IMR-90 (cell line): ENCODE measurements around the gene BTK. TPM values are rescaled to one million over a fixed set of nuclear protein-coding genes. Genes with fewer than 3 reads are reported as not detected.
A peak's percentile ranks its signal among the peaks of the same experiment; 100 is the strongest.

Experiments used
- ATAC-seq: fragments of 200-7000 bp; cut with Tn5 transposase; 2 replicates; pipeline ENCODE4 v1.9.1; 2020; ENCODE audit warnings: low read depth, mild to moderate bottlenecking, moderate library complexity
- BruUV-seq: library from RNA; stranded (reverse); fragments of 400-500 nt; replicated peaks from 2 replicates; lab custom pipeline; 2021; lab: Mats Ljungman, UMichigan
- CTCF ChIA-PET: fragments of 300-600 bp; formaldehyde crosslinking; extraction: SDS; loops from one replicate; lab custom pipeline; 2021; ENCODE audit warnings: antibody characterized with exemption; lab: Yijun Ruan, JAX
- POLR2A ChIA-PET: fragments of 300-600 bp; sonication (Branson Sonifier 250); formaldehyde crosslinking; loops from one replicate; lab custom pipeline; 2022; ENCODE audit warnings: antibody characterized with exemption; ENCODE audit not compliant: unreplicated experiment; lab: Charles Lee
- DNase-seq: peaks from one replicate; pipeline ENCODE4 v3.0.0; 2013
- H2AFZ ChIP-seq: replicated peaks from 2 replicates; pipeline ENCODE3; 2013; ENCODE audit warnings: low read length, mild to moderate bottlenecking; ENCODE audit not compliant: poor library complexity
- H2AK5ac ChIP-seq: 2 replicates; pipeline ENCODE4 v1.6.1; 2013; ENCODE audit warnings: low read depth, low read length, inconsistent platforms
- H2AK9ac ChIP-seq: replicated peaks from 2 replicates; pipeline ENCODE3; 2013; ENCODE audit warnings: mild to moderate bottlenecking, low read depth, low read length, moderate library complexity; ENCODE audit not compliant: poor library complexity
- H2BK120ac ChIP-seq: 2 replicates; pipeline ENCODE4 v1.6.1; 2013; ENCODE audit warnings: low read depth, low read length, inconsistent platforms
- H2BK15ac ChIP-seq: 3 replicates; pipeline ENCODE4 v1.6.1; 2013; ENCODE audit warnings: low read depth, low read length, inconsistent platforms
- H2BK20ac ChIP-seq: 2 replicates; pipeline ENCODE4 v1.6.1; 2013; ENCODE audit warnings: low read depth, mild to moderate bottlenecking, inconsistent platforms, low read length, moderate library complexity
- H2BK5ac ChIP-seq: 2 replicates; pipeline ENCODE4 v1.6.1; 2013; ENCODE audit warnings: mild to moderate bottlenecking, low read depth, low read length, inconsistent platforms; ENCODE audit not compliant: poor library complexity, severe bottlenecking
- H3K14ac ChIP-seq: replicated peaks from 2 replicates; pipeline ENCODE4 v1.6.1; 2013; ENCODE audit warnings: low read depth, low read length, inconsistent platforms
- H3K18ac ChIP-seq: 2 replicates; pipeline ENCODE4 v1.6.1; 2013; ENCODE audit warnings: low read depth, low read length, control low read depth
- H3K23ac ChIP-seq: 2 replicates; pipeline ENCODE4 v1.6.1; 2013; ENCODE audit warnings: low read depth, low read length, inconsistent platforms
- H3K27ac ChIP-seq: 2 replicates; pipeline ENCODE4 v1.5.1; 2013; ENCODE audit warnings: mild to moderate bottlenecking, control low read depth, low read length; ENCODE audit not compliant: insufficient read depth
- H3K27me3 ChIP-seq: 2 replicates; pipeline ENCODE4 v1.6.1; 2013; ENCODE audit warnings: low read length; ENCODE audit not compliant: control insufficient read depth, insufficient read depth
- H3K36me3 ChIP-seq: 2 replicates; pipeline ENCODE4 v1.6.1; 2013; ENCODE audit warnings: low read length, mixed read lengths; ENCODE audit not compliant: control insufficient read depth, insufficient read depth
- H3K4ac ChIP-seq: 2 replicates; pipeline ENCODE4 v1.6.1; 2013; ENCODE audit warnings: low read depth, low read length, inconsistent platforms
- H3K4me1 ChIP-seq: 2 replicates; pipeline ENCODE4 v1.6.1; 2013; ENCODE audit warnings: low read length, mixed read lengths; ENCODE audit not compliant: control insufficient read depth, insufficient read depth
- H3K4me2 ChIP-seq: 2 replicates; pipeline ENCODE4 v1.6.1; 2013; ENCODE audit warnings: low read depth, mild to moderate bottlenecking, control low read depth, low read length, moderate library complexity
- H3K4me3 ChIP-seq: 2 replicates; pipeline ENCODE4 v1.5.1; 2013; ENCODE audit warnings: low read depth, mild to moderate bottlenecking, control low read depth, low read length, moderate library complexity; ENCODE audit not compliant: insufficient read depth
- H3K56ac ChIP-seq: 2 replicates; pipeline ENCODE4 v1.6.1; 2013; ENCODE audit warnings: low read length, inconsistent platforms; ENCODE audit not compliant: insufficient read depth; ENCODE audit errors: extremely low read depth
- H3K79me1 ChIP-seq, 2 experiments: 2 replicates each; pipeline ENCODE4 v1.6.1; 2013; ENCODE audit warnings: low read length in 2 of 2, inconsistent platforms in 1 of 2, low read depth in 1 of 2
- H3K9ac ChIP-seq: 2 replicates; pipeline ENCODE4 v1.6.1; 2013; ENCODE audit warnings: low read depth, low read length, control low read depth
- H3K9me1 ChIP-seq: 2 replicates; pipeline ENCODE4 v1.6.1; 2013; ENCODE audit warnings: low read length, inconsistent platforms; ENCODE audit not compliant: insufficient read depth
- H3K9me3 ChIP-seq: 2 replicates; pipeline ENCODE4 v1.6.1; 2013; ENCODE audit warnings: low read length; ENCODE audit not compliant: control insufficient read depth, insufficient read depth
- H4K20me1 ChIP-seq: 2 replicates; pipeline ENCODE4 v1.6.1; 2013; ENCODE audit warnings: low read length, inconsistent platforms; ENCODE audit not compliant: insufficient read depth
- H4K5ac ChIP-seq: 2 replicates; pipeline ENCODE4 v1.6.1; 2013; ENCODE audit warnings: mild to moderate bottlenecking, low read depth, low read length, control low read depth
- H4K8ac ChIP-seq, 2 experiments: 2 replicates each; pipeline ENCODE4 v1.6.1; 2013; ENCODE audit warnings: low read depth in 2 of 2, low read length in 2 of 2, control low read depth in 1 of 2, inconsistent platforms in 1 of 2
- H4K91ac ChIP-seq: 2 replicates; pipeline ENCODE4 v1.6.1; 2013; ENCODE audit warnings: low read depth, low read length, inconsistent platforms; ENCODE audit not compliant: insufficient read depth
- BHLHE40 ChIP-seq: fragments of 150-350 bp; IDR thresholded peaks from 2 replicates; pipeline ENCODE4 v1.6.1; 2016; ENCODE audit warnings: mild to moderate bottlenecking, low read depth, low read length
- CEBPB ChIP-seq: IDR thresholded peaks from 2 replicates; pipeline ENCODE4 v1.6.1; 2012; ENCODE audit warnings: low read depth, low read length, improper control_type of control experiment
- CHD1 ChIP-seq: IDR thresholded peaks from 2 replicates; pipeline ENCODE4 v1.6.1; 2012; ENCODE audit warnings: low read depth, low read length, improper control_type of control experiment
- FOS ChIP-seq: fragments of 150-350 bp; IDR thresholded peaks from 2 replicates; pipeline ENCODE4 v1.6.1; 2016; ENCODE audit warnings: low read depth, low read length
- MAFK ChIP-seq: IDR thresholded peaks from 2 replicates; pipeline ENCODE4 v1.6.1; 2012; ENCODE audit warnings: low read depth, low read length, improper control_type of control experiment
- MAZ ChIP-seq: IDR thresholded peaks from 2 replicates; pipeline ENCODE4 v1.6.1; 2012; ENCODE audit warnings: low read depth, mild to moderate bottlenecking, low read length, improper control_type of control experiment, moderate library complexity, borderline replicate concordance
- MXI1 ChIP-seq: IDR thresholded peaks from 2 replicates; pipeline ENCODE4 v1.6.1; 2012; ENCODE audit warnings: low read depth, mild to moderate bottlenecking, low read length, moderate library complexity, borderline replicate concordance
- NFE2L2 ChIP-seq: fragments of 150-350 bp; IDR thresholded peaks from 2 replicates; pipeline ENCODE4 v1.6.1; 2016; ENCODE audit warnings: low read depth, mild to moderate bottlenecking, low read length
- POLR2A ChIP-seq: IDR thresholded peaks from 2 replicates; pipeline ENCODE4 v1.6.1; 2012; ENCODE audit warnings: mild to moderate bottlenecking, low read depth, low read length
- RAD21 ChIP-seq: IDR thresholded peaks from 2 replicates; pipeline ENCODE4 v1.6.1; 2012; ENCODE audit warnings: low read length, improper control_type of control experiment
- RCOR1 ChIP-seq: IDR thresholded peaks from 2 replicates; pipeline ENCODE4 v1.6.1; 2012; ENCODE audit warnings: mild to moderate bottlenecking, low read length, improper control_type of control experiment; ENCODE audit not compliant: insufficient replicate concordance
- RFX5 ChIP-seq: IDR thresholded peaks from 2 replicates; pipeline ENCODE4 v1.8.0; 2012; ENCODE audit warnings: low read depth, mild to moderate bottlenecking, low read length, moderate library complexity
- SMC3 ChIP-seq: fragments of 150-350 bp; IDR thresholded peaks from 2 replicates; pipeline ENCODE4 v1.6.1; 2016; ENCODE audit warnings: low read depth, mild to moderate bottlenecking, antibody characterized with exemption, low read length, moderate library complexity
- USF2 ChIP-seq: fragments of 150-350 bp; IDR thresholded peaks from 2 replicates; pipeline ENCODE4 v1.6.1; 2017; ENCODE audit warnings: mild to moderate bottlenecking, antibody characterized with exemption, low read length, low read depth
- WGBS, 2 experiments: methylation state at CpG; one replicate each; pipeline versions ENCODE4 v1.1.5 to v1.1.7; 2013; ENCODE audit warnings: missing lambda C conversion rate in 2 of 2; ENCODE audit not compliant: insufficient read length in 1 of 2; ENCODE audit errors: extremely low coverage in 2 of 2; 5-methylcytosine and 5-hydroxymethylcytosine counted together
- dilution Hi-C: fragments of 300-500 bp; cut with HindIII; formaldehyde crosslinking; loops from one replicate; pipeline ENCODE4 v1.14.3; 2018; ENCODE audit warnings: low sequenced_read_pairs; ENCODE audit not compliant: unreplicated experiment
- in situ Hi-C: fragments of 300-500 bp; cut with MboI; formaldehyde crosslinking; loops from 3 replicates; pipeline ENCODE4 v1.14.3; 2019; ENCODE audit warnings: low sequenced_read_pairs, inconsistent platforms, mixed read lengths
- intact Hi-C: fragments of 100-400 bp; cut with micrococcal nuclease; formaldehyde crosslinking; loops from 2 replicates; pipeline ENCODE4 v1.10.0; 2022
- polyA plus RNA-seq, 3 experiments: library from polyadenylated mRNA; depleted of rRNA; stranded (reverse); fragments of >200 nt; gene quantifications; 2 replicates each; pipeline ENCODE4 v1.2.3, GENCODE V29; 2012; ENCODE audit warnings: low replicate concordance in 1 of 3
- total RNA-seq: library from RNA; depleted of rRNA; stranded (reverse); fragments of >200 nt; gene quantifications from 2 replicates; pipeline ENCODE4 v1.2.3, GENCODE V29; 2012
- TF ChIP-seq, protein P1 (sequence below): conservative IDR thresholded peaks from 2 replicates; pipeline ENCODE4 v1.5.1; 2012; ENCODE audit warnings: mild to moderate bottlenecking, low read depth, low read length, improper control_type of control experiment
- TF ChIP-seq, protein P2 (sequence below): fragments of 150-350 bp; IDR thresholded peaks from 2 replicates; pipeline ENCODE4 v1.6.1; 2016; ENCODE audit warnings: low read depth, mild to moderate bottlenecking, low read length, moderate library complexity, borderline replicate concordance

Gene BTK
- total and polyA plus RNA-seq, 2 of the 4 experiments (the other 2 are of a cell fraction): not detected

- no peak overlapping the region for H2BK15ac ChIP-seq
- H2AK9ac ChIP-seq: peak overlapping the region; percentile 63
- H2BK20ac ChIP-seq: no peak overlapping the region
- H4K91ac ChIP-seq: no peak overlapping the region
- POLR2A ChIA-PET: no interaction called here
- intact Hi-C loops: no loop called here
- DNase-seq: peak; percentile 52
- H3K18ac ChIP-seq: no peak overlapping the region
- H3K4me3 ChIP-seq: no peak overlapping the region
- no peak overlapping the region for H2BK5ac ChIP-seq
- H3K23ac ChIP-seq: no peak overlapping the region
- H2BK120ac ChIP-seq: no peak overlapping the region
- no peaks in the 10 kb centered on the region for H3K79me1 ChIP-seq
- peaks cover 5% of the 10 kb centered on the region; the same call in 1 of the 2 replicates for H3K9me1 ChIP-seq
- H3K9me3 ChIP-seq: no peaks in the 10 kb centered on the region
- H3K56ac ChIP-seq: no peak overlapping the region
- TF ChIP-seq MXI1: no peak
- no peak for TF ChIP-seq RCOR1
- TF ChIP-seq RAD21: no peak
- no peak for TF ChIP-seq MAZ
- TF ChIP-seq CHD1: no peak
- TF ChIP-seq, protein P1, sequence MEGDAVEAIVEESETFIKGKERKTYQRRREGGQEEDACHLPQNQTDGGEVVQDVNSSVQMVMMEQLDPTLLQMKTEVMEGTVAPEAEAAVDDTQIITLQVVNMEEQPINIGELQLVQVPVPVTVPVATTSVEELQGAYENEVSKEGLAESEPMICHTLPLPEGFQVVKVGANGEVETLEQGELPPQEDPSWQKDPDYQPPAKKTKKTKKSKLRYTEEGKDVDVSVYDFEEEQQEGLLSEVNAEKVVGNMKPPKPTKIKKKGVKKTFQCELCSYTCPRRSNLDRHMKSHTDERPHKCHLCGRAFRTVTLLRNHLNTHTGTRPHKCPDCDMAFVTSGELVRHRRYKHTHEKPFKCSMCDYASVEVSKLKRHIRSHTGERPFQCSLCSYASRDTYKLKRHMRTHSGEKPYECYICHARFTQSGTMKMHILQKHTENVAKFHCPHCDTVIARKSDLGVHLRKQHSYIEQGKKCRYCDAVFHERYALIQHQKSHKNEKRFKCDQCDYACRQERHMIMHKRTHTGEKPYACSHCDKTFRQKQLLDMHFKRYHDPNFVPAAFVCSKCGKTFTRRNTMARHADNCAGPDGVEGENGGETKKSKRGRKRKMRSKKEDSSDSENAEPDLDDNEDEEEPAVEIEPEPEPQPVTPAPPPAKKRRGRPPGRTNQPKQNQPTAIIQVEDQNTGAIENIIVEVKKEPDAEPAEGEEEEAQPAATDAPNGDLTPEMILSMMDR: no peak
- TF ChIP-seq SMC3: no peak
- TF ChIP-seq NFE2L2: no peak
- TF ChIP-seq POLR2A: no peak
- no peak for TF ChIP-seq USF2
- TF ChIP-seq BHLHE40: no peak
- TF ChIP-seq MAFK: no peak
- no peak for TF ChIP-seq FOS
- no peak for TF ChIP-seq RFX5
- no peak for TF ChIP-seq CEBPB
- TF ChIP-seq, protein P2, sequence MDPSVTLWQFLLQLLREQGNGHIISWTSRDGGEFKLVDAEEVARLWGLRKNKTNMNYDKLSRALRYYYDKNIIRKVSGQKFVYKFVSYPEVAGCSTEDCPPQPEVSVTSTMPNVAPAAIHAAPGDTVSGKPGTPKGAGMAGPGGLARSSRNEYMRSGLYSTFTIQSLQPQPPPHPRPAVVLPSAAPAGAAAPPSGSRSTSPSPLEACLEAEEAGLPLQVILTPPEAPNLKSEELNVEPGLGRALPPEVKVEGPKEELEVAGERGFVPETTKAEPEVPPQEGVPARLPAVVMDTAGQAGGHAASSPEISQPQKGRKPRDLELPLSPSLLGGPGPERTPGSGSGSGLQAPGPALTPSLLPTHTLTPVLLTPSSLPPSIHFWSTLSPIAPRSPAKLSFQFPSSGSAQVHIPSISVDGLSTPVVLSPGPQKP: no peak
- H3K27ac ChIP-seq: no peak overlapping the region
- H4K20me1 ChIP-seq: no peaks in the 10 kb centered on the region
- no peaks in the 10 kb centered on the region for H3K36me3 ChIP-seq
- peak; percentile 76 for ATAC-seq
- no CpG with 5 or more reads among the region's 1 CpG for WGBS, 2 experiments
- dilution Hi-C loops: no loop called here
- no peak overlapping the region for H3K4me2 ChIP-seq
- CTCF ChIA-PET: no interaction called here
- peak overlapping the region; percentile 83 for H2AFZ ChIP-seq
- H4K8ac ChIP-seq: peak overlapping the region in 1 of 2 experiments; percentile 40; a peak in 1 of 4 replicates
- in situ Hi-C loops: no loop called here
- H2AK5ac ChIP-seq: no peak overlapping the region
- no peak overlapping the region for H4K5ac ChIP-seq
- no peak overlapping the region for H3K14ac ChIP-seq
- no TSS peak for BruUV-seq
- H3K4ac ChIP-seq: peak overlapping the region; percentile 9; the same call in 1 of the 2 replicates
- H3K4me1 ChIP-seq: no peaks in the 10 kb centered on the region
- no peak overlapping the region for H3K9ac ChIP-seq
- H3K27me3 ChIP-seq: peaks cover 10% of the 10 kb centered on the region; the same call in 1 of the 2 replicates
Measured at GRCh38 chrX:101359966-101360365, 26.0 kb downstream of the BTK start.
